ENCODE data around the gene COA5. TPM values are rescaled to one million over a fixed set of nuclear protein-coding genes. Genes with fewer than 3 reads are reported as not detected.
A peak's percentile ranks its signal among the peaks of the same experiment; 100 is the strongest.

The COA5 gene, protein sequence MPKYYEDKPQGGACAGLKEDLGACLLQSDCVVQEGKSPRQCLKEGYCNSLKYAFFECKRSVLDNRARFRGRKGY
- 10 to 100 TPM; 27.7 to 35.2 (median 28.0) TPM for total RNA-seq
- long read RNA-seq, donor 1, transcript COA5-201 (3 exons, 1,754 nt) = major isoform, 39 of 52 reads
- long read RNA-seq, donor 1, partial matches to known transcripts = 0 of 52 reads
- long read RNA-seq, donor 1, other reads (novel, unspliced or antisense) = 6 of 52 reads
- long read RNA-seq, donor 2, transcript COA5-201 (3 exons, 1,754 nt) = major isoform, 24 of 27 reads
- long read RNA-seq, donor 2, partial matches to known transcripts = 0 of 27 reads
- long read RNA-seq, donor 2, other reads (novel, unspliced or antisense) = 2 of 27 reads

DNA sequence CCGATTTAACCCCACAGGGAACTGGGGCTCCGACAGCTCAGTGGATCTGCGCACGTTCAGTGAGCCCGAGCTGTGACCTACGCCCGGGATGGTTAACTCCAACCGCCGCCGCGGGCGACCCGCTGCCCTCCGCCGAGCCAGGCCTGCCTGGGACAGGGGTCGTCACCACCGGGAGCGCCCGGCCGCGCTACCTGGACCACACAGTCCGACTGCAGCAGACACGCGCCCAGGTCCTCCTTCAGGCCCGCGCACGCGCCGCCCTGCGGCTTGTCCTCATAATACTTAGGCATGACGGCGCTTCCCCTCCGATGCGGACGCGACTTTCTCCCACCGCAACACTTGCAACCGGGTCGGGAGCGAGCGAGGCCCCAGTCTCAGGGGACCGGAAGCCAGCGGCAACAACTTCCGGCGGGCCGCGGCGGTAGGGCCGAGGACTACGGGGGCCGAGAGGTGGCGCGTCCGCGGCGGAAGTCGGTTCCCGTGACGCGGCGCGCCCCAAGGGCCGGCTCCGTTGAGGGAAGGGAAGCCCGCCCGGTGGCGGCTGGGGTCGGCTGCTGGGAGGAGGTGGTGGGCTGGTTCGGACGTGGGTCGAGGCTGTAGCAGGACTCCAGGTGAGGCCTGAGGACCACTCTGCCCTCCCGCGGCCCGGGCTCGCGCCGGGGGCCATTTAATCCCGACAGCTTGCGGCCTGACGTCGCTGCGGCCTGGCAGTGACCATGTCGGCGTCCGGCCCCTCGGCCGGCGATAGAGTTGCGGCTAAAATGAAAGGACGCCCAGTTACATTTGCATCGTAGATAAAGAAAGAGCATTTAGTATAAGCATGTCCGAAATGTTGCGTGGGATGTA, at the start of gene COA5, which contains the start of gene UNC50:
TSS of gene COA5 (minus strand) at position 397 of the 846 bp plus-strand sequence. CDS start at position 290, 107 bp downstream.
TSS of gene UNC50 (plus strand) at position 474 of the 846 bp plus-strand sequence. CDS start 1,171 bp downstream, outside the sequence.
- intact Hi-C loops (cut with DNase I, micrococcal nuclease) = no loop called here
- TF ChIP-seq, protein P1, sequence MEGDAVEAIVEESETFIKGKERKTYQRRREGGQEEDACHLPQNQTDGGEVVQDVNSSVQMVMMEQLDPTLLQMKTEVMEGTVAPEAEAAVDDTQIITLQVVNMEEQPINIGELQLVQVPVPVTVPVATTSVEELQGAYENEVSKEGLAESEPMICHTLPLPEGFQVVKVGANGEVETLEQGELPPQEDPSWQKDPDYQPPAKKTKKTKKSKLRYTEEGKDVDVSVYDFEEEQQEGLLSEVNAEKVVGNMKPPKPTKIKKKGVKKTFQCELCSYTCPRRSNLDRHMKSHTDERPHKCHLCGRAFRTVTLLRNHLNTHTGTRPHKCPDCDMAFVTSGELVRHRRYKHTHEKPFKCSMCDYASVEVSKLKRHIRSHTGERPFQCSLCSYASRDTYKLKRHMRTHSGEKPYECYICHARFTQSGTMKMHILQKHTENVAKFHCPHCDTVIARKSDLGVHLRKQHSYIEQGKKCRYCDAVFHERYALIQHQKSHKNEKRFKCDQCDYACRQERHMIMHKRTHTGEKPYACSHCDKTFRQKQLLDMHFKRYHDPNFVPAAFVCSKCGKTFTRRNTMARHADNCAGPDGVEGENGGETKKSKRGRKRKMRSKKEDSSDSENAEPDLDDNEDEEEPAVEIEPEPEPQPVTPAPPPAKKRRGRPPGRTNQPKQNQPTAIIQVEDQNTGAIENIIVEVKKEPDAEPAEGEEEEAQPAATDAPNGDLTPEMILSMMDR (IDR thresholded peaks at IDR 0.05) = no peak
- Histone ChIP-seq H3K4me3 (peak within 1 kb of the TSS; percentile 92), H3K9me3 (no peaks in the 10 kb centered on the region), H3K36me3 (ENCODE audit: low read depth) (no peaks in the 10 kb centered on the region), H3K4me1 (ENCODE audit: low read depth) (peaks cover 25% of the 10 kb centered on the region)
- peak; percentile 99 for ATAC-seq
- peak; percentile 88 to 95 (median 93) for DNase-seq

DNA sequence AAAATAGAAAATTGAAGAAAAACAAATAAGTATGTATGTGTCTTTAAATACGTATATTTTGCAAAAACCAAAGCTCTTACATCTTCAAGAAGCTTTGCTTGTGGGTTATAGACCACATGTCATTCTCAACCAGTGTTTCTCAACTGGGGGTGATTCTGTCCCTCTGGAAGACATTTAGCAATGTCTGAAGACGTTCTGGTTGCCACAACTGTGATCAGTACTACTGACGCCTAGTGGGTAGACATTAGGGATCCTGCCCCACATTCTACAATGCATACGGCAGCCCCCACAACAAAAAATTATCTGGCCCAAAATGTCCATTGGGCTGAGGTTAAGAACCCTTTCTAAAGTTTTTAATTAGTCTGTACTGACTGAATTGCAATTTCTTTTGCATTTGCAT, 48.5 kb upstream of the COA5 start:
- peaks cover under 1% of the 10 kb centered on the region for H3K4me1 ChIP-seq (ENCODE audit: low read depth)
- no peaks in the 10 kb centered on the region for H3K9me3 ChIP-seq
- DNase-seq = no peak
- peak; percentile 46 for ATAC-seq
- H3K4me3 ChIP-seq = no peak overlapping the region
- intact Hi-C loops (cut with DNase I, micrococcal nuclease) = no loop called here
- TF ChIP-seq, protein P1 (IDR thresholded peaks at IDR 0.05) = no peak
- H3K36me3 ChIP-seq (ENCODE audit: low read depth) = no peaks in the 10 kb centered on the region

DNA sequence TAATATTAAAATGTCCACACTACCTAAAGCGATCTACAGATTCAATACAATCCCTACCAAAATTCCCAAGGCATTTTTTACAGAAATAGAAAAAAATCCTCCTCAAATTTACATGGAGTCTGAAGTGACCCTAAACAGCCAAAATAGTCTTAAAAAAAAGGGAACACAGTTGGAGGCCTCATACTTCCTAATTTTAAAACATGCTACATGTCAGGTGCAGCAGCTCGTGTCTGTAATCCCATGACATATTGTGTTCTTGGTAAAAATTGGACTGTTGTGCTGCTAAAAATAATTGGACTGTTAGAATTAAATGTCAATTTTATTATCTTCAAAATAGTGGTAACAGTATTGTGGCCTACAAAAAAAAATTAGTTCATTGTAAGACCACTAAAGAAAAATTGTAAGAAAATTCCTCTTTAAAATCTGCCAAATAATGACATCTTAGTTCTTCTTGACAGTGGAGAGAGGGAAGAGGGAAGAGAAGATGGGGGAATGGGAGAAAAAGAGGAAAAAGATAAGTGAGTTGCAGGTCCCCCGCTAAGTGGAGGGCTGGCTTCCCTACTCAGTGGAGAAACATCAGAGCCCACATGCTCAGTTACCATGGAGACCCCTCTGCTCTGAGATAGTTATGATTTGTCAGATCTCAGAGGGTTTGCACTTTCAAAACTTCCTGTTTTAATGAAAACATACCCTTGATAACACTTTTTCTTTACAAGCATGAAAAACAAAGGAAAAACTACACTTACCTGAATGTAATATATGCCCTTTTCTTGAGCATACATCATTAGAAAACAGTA, 46.6 kb upstream of the COA5 start:
- intact Hi-C loops (cut with DNase I, micrococcal nuclease) = no loop called here
- Histone ChIP-seq H3K4me3 (no peak overlapping the region), H3K9me3 (no peaks in the 10 kb centered on the region), H3K36me3 (ENCODE audit: low read depth) (no peaks in the 10 kb centered on the region), H3K4me1 (ENCODE audit: low read depth) (peaks cover 16% of the 10 kb centered on the region)
- ATAC-seq (peak; percentile 43), DNase-seq (no peak)
- TF ChIP-seq, protein P1 (IDR thresholded peaks at IDR 0.05) = no peak

DNA sequence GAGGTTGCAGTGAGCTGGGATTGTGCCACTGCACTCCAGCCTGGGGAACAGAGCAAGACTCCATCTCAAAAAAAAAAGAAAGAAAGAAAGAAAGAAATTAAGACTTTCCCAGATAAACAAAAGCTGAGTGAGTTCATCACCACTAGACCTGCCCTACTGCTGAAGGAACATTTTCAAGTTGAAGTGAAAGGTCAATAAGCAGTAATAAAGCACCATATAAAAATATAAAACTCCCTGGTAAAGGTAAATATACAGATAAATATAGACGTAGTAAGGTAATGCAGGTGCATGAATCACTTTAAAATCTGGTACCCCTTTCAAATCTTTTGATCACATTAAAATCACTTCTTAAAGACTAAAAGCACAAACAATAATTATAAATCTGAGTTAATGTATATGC, 42.7 kb upstream of the COA5 start:
- Histone ChIP-seq H3K9me3 (no peaks in the 10 kb centered on the region), H3K4me1 (ENCODE audit: low read depth) (peaks cover 18% of the 10 kb centered on the region), H3K36me3 (ENCODE audit: low read depth) (peaks cover 6% of the 10 kb centered on the region), H3K4me3 (no peak overlapping the region)
- ATAC-seq (peak; percentile 83), DNase-seq (no peak)
- intact Hi-C loops (cut with DNase I, micrococcal nuclease) = no loop called here
- TF ChIP-seq, protein P1 (IDR thresholded peaks at IDR 0.05) = no peak

DNA sequence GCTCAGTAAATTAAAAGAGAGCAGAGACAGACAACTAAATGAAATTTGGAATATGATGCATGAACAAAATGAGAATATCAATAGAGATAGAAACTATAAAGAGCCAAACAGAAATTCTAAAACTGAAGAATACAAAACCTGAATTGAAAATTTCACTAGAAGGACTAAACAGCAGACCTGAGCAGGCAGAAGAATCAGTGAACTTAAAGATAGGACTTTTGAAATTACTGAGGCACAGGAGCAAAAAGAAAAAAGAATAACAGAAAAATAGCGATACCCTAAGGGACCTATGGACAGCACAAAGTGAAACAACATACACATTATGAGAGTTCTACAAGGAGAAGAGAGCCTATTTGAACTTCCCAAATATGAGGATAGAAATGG, 41.7 kb upstream of the COA5 start:
- Histone ChIP-seq H3K36me3 (ENCODE audit: low read depth) (peaks cover 6% of the 10 kb centered on the region), H3K4me1 (ENCODE audit: low read depth) (peaks cover 18% of the 10 kb centered on the region), H3K9me3 (no peaks in the 10 kb centered on the region), H3K4me3 (no peak overlapping the region)
- DNase-seq (no peak), ATAC-seq (no peak)
- TF ChIP-seq, protein P1 (IDR thresholded peaks at IDR 0.05) = no peak
- intact Hi-C loops (cut with DNase I, micrococcal nuclease) = loop anchor here (2.0 kb wide), 1 partner anchor 187 kb away; no protein-coding TSS in a partner anchor

Measured in mucosa of descending colon (tissue), 3 donors.